ENCODE data around the gene MBNL1. TPM values are rescaled to one million over a fixed set of nuclear protein-coding genes. Genes with fewer than 3 reads are reported as not detected.

Gene MBNL1
- total RNA-seq, 4 donors from 2014 or later: 152 to 286 (median 228) TPM

GRCh38 chr3:152271501-152272236 is 2.9 kb downstream of the MBNL1 start:
- 25 to 28% methylated on average over 5 of the region's 5 CpGs for WGBS, 2 donors
- TF ChIP-seq POLR2A (IDR thresholded peaks at IDR 0.05): no peak
- TF ChIP-seq, protein P1, sequence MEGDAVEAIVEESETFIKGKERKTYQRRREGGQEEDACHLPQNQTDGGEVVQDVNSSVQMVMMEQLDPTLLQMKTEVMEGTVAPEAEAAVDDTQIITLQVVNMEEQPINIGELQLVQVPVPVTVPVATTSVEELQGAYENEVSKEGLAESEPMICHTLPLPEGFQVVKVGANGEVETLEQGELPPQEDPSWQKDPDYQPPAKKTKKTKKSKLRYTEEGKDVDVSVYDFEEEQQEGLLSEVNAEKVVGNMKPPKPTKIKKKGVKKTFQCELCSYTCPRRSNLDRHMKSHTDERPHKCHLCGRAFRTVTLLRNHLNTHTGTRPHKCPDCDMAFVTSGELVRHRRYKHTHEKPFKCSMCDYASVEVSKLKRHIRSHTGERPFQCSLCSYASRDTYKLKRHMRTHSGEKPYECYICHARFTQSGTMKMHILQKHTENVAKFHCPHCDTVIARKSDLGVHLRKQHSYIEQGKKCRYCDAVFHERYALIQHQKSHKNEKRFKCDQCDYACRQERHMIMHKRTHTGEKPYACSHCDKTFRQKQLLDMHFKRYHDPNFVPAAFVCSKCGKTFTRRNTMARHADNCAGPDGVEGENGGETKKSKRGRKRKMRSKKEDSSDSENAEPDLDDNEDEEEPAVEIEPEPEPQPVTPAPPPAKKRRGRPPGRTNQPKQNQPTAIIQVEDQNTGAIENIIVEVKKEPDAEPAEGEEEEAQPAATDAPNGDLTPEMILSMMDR (IDR thresholded peaks at IDR 0.05): no peak
- no peak for DNase-seq (ENCODE audit: low spot score in 2 of 2)
- intact Hi-C loops (cut with DNase I; ENCODE audit: low total_unique reads): no loop called here
- H3K4me3 ChIP-seq (ENCODE audit: low read depth, poor library complexity, severe bottlenecking): no peak overlapping the region

GRCh38 chr3:152272771-152273242 is 4.1 kb downstream of the MBNL1 start:
- H3K4me3 ChIP-seq (ENCODE audit: low read depth, poor library complexity, severe bottlenecking): no peak overlapping the region
- DNase-seq (ENCODE audit: low spot score in 2 of 2): no peak
- WGBS, 2 donors: 22 to 34% methylated on average over 3 of the region's 3 CpGs
- TF ChIP-seq POLR2A (IDR thresholded peaks at IDR 0.05): no peak
- TF ChIP-seq, protein P1 (IDR thresholded peaks at IDR 0.05): no peak
- intact Hi-C loops (cut with DNase I; ENCODE audit: low total_unique reads): no loop called here

DNA sequence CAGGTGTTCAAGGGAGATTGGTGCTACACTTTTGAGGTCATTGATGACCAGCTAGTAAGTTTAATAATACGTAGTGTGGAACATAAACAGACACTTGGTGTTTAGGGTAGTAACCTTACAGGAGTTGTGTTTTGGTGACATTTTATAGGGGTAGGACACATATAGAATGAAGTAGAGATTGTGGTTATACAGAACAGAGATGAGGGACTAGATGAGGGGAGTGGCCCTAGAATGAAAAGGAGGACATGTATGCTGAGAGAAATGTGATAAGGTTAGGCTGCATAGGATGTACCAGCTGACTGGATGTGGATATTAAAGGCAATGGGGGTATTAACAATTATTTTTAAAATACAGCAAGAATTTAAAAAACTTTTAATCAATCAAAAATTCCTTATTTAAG is 8.0 kb downstream of the MBNL1 start:
- no peak for DNase-seq (ENCODE audit: low spot score in 2 of 2)
- WGBS, 2 donors: 89 to 93% methylated on average over 1 of the region's 1 CpG
- intact Hi-C loops (cut with DNase I; ENCODE audit: low total_unique reads): no loop called here
- H3K4me3 ChIP-seq (ENCODE audit: low read depth, poor library complexity, severe bottlenecking): no peak overlapping the region
- TF ChIP-seq POLR2A (IDR thresholded peaks at IDR 0.05): no peak
- TF ChIP-seq, protein P1 (IDR thresholded peaks at IDR 0.05): no peak

DNA sequence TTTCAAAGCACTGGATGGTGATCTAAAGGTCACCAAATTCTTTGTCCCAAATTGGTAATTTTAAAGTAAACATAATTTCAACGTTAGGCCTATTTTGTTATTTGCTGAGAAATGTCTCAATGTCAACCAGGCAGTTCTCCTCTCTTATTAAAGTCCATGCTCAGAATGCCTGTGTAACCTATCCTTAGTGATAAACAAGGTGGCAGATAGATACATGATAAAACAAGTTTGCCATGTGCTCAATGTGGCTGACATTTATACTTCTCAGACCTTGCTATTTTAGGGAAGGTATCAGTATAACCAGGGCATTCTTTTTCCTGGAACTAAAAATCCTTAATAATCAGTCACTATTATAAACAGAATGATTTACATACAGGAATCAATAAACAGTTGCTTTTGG is 8.5 kb downstream of the MBNL1 start:
- H3K4me3 ChIP-seq (ENCODE audit: low read depth, poor library complexity, severe bottlenecking): no peak overlapping the region
- intact Hi-C loops (cut with DNase I; ENCODE audit: low total_unique reads): no loop called here
- 28 to 38% methylated on average over 1 of the region's 1 CpG for WGBS, 2 donors
- no peak for DNase-seq (ENCODE audit: low spot score in 2 of 2)
- TF ChIP-seq POLR2A (IDR thresholded peaks at IDR 0.05): no peak
- TF ChIP-seq, protein P1 (IDR thresholded peaks at IDR 0.05): no peak

- 70 to 75% methylated on average over 6 of the region's 6 CpGs for WGBS, 2 donors
- intact Hi-C loops (cut with DNase I; ENCODE audit: low total_unique reads): no loop called here
- TF ChIP-seq, protein P1 (IDR thresholded peaks at IDR 0.05): no peak
- TF ChIP-seq POLR2A (IDR thresholded peaks at IDR 0.05): no peak
- DNase-seq (ENCODE audit: low spot score in 2 of 2): no peak
- no peak overlapping the region for H3K4me3 ChIP-seq (ENCODE audit: low read depth, poor library complexity, severe bottlenecking)
These were observed 10.2 kb downstream of the MBNL1 start for GRCh38 chr3:152278756-152279427.
